Trophoblast cell (in vitro differentiated cells and primary cell): ENCODE data around the gene GPC3.

Source experiments
- DNase-seq, 2 donors: peaks; one replicate each; pipeline ENCODE4 v3.0.0-alpha.2; 2016
- H2AFZ ChIP-seq: 2 replicates; pipeline ENCODE4 v1.6.1; 2013; ENCODE audit warnings: low read length, moderate library complexity, mild to moderate bottlenecking; ENCODE audit not compliant: insufficient read depth, poor library complexity
- H2AK5ac ChIP-seq: 2 replicates; pipeline ENCODE4 v1.6.1; 2013; ENCODE audit warnings: mild to moderate bottlenecking, low read length
- H2BK120ac ChIP-seq: 2 replicates; pipeline ENCODE4 v1.6.1; 2013; ENCODE audit warnings: low read length, mild to moderate bottlenecking, moderate library complexity; ENCODE audit not compliant: insufficient read depth, poor library complexity
- H2BK12ac ChIP-seq: 2 replicates; pipeline ENCODE4 v1.6.1; 2013; ENCODE audit warnings: mild to moderate bottlenecking, low read length, moderate library complexity
- H2BK5ac ChIP-seq: 2 replicates; pipeline ENCODE4 v1.6.1; 2013; ENCODE audit warnings: low read length, low read depth, moderate library complexity, mild to moderate bottlenecking; ENCODE audit not compliant: poor library complexity
- H3K14ac ChIP-seq: 2 replicates; pipeline ENCODE4 v1.6.1; 2013; ENCODE audit warnings: mild to moderate bottlenecking, low read length
- H3K18ac ChIP-seq: 2 replicates; pipeline ENCODE4 v1.6.1; 2013; ENCODE audit warnings: mild to moderate bottlenecking, low read length
- H3K23ac ChIP-seq: 2 replicates; pipeline ENCODE4 v1.6.1; 2013; ENCODE audit warnings: low read length
- H3K27ac ChIP-seq: 2 replicates; pipeline ENCODE4 v1.5.1; 2013; ENCODE audit warnings: low read depth, mild to moderate bottlenecking, inconsistent platforms, low read length, moderate library complexity
- H3K27me3 ChIP-seq: 2 replicates; pipeline ENCODE4 v1.6.1; 2013; ENCODE audit warnings: inconsistent platforms, mild to moderate bottlenecking, low read length, moderate library complexity; ENCODE audit not compliant: insufficient read depth
- H3K36me3 ChIP-seq, 2 experiments: 1 replicate in 1 of 2; 2 replicates in 1 of 2; pipeline ENCODE4 v1.6.1; 2013; ENCODE audit warnings: low read length in 2 of 2, mild to moderate bottlenecking in 2 of 2, moderate library complexity in 1 of 2; ENCODE audit not compliant: insufficient read depth in 2 of 2, control insufficient read depth in 1 of 2
- H3K4ac ChIP-seq: 2 replicates; pipeline ENCODE4 v1.6.1; 2013; ENCODE audit warnings: low read depth, mild to moderate bottlenecking, low read length, moderate library complexity
- H3K4me1 ChIP-seq, 2 experiments: 1 replicate in 1 of 2; 2 replicates in 1 of 2; pipeline ENCODE4 v1.6.1; 2013; ENCODE audit warnings: low read length in 2 of 2, mild to moderate bottlenecking in 2 of 2, moderate library complexity in 1 of 2; ENCODE audit not compliant: insufficient read depth in 2 of 2, control insufficient read depth in 1 of 2
- H3K4me2 ChIP-seq: 2 replicates; pipeline ENCODE4 v1.6.1; 2013; ENCODE audit warnings: inconsistent platforms, mild to moderate bottlenecking, low read length, moderate library complexity
- H3K4me3 ChIP-seq: 2 replicates; pipeline ENCODE4 v1.5.1; 2013; ENCODE audit warnings: mild to moderate bottlenecking, low read depth, low read length, inconsistent platforms
- H3K79me1 ChIP-seq: one replicate; pipeline ENCODE4 v1.6.1; 2013; ENCODE audit warnings: low read length
- H3K79me2 ChIP-seq: 2 replicates; pipeline ENCODE4 v1.6.1; 2013; ENCODE audit warnings: low read length, mild to moderate bottlenecking; ENCODE audit not compliant: control insufficient read depth, insufficient read depth, poor library complexity
- H3K9ac ChIP-seq: 2 replicates; pipeline ENCODE4 v1.6.1; 2013; ENCODE audit warnings: mild to moderate bottlenecking, low read length
- H3K9me3 ChIP-seq: 2 replicates; pipeline ENCODE4 v1.6.1; 2013; ENCODE audit warnings: low read depth, mild to moderate bottlenecking, control low read depth, inconsistent platforms, low read length; ENCODE audit not compliant: insufficient read depth
- H4K12ac ChIP-seq: 2 replicates; pipeline ENCODE4 v1.6.1; 2013; ENCODE audit warnings: low read depth, mild to moderate bottlenecking, low read length, moderate library complexity
- H4K8ac ChIP-seq: 2 replicates; pipeline ENCODE4 v1.6.1; 2013; ENCODE audit warnings: low read depth, mild to moderate bottlenecking, low read length, moderate library complexity
- H4K91ac ChIP-seq: one replicate; pipeline ENCODE4 v1.6.1; 2013; ENCODE audit warnings: low read depth, mild to moderate bottlenecking, low read length, moderate library complexity
- WGBS: extraction: QIAGEN DNeasy Blood & Tissue Kit; methylation state at CpG from one replicate; pipeline ENCODE4 v1.1.7; 2013; ENCODE audit warnings: missing lambda C conversion rate; ENCODE audit not compliant: insufficient read length, insufficient coverage; ENCODE audit errors: extremely low coverage; 5-methylcytosine and 5-hydroxymethylcytosine counted together

The GPC3 gene

GRCh38 chrX:133939655-133940302, 45.6 kb downstream of the GPC3 start:
- H2BK12ac ChIP-seq = no peak overlapping the region
- no peak for DNase-seq
- no peaks in the 10 kb centered on the region for H3K4me1 ChIP-seq
- H2AK5ac ChIP-seq = no peak overlapping the region
- no peak overlapping the region for H4K91ac ChIP-seq
- H4K12ac ChIP-seq = no peak overlapping the region
- no peak overlapping the region for H2BK120ac ChIP-seq
- H2BK5ac ChIP-seq = no peak overlapping the region
- H3K79me1 ChIP-seq = no peaks in the 10 kb centered on the region
- no peak overlapping the region for H3K4me2 ChIP-seq
- no peaks in the 10 kb centered on the region for H3K79me2 ChIP-seq
- no peak overlapping the region for H3K9ac ChIP-seq
- no peak overlapping the region for H3K4me3 ChIP-seq
- H4K8ac ChIP-seq = no peak overlapping the region
- H3K4ac ChIP-seq = no peak overlapping the region
- H3K14ac ChIP-seq = no peak overlapping the region
- no peak overlapping the region for H3K27ac ChIP-seq
- no peaks in the 10 kb centered on the region for H3K9me3 ChIP-seq
- no CpG with 5 or more reads among the region's 2 CpGs for WGBS
- H3K23ac ChIP-seq = no peak overlapping the region
- no peaks in the 10 kb centered on the region for H3K36me3 ChIP-seq
- no peak overlapping the region for H2AFZ ChIP-seq
- no peak overlapping the region for H3K18ac ChIP-seq
- no peaks in the 10 kb centered on the region for H3K27me3 ChIP-seq

- Histone ChIP-seq H3K36me3 (no peaks in the 10 kb centered on the region), H3K27me3 (no peaks in the 10 kb centered on the region), H4K8ac (no peak overlapping the region), H3K9me3 (no peaks in the 10 kb centered on the region), H3K79me1 (no peaks in the 10 kb centered on the region), H2BK12ac (no peak overlapping the region), H3K27ac (no peak overlapping the region), H3K4me2 (no peak overlapping the region), H3K23ac (no peak overlapping the region), H4K91ac (no peak overlapping the region), H3K14ac (no peak overlapping the region), H3K79me2 (no peaks in the 10 kb centered on the region), H2BK120ac (no peak overlapping the region), H2AFZ (no peak overlapping the region), H4K12ac (no peak overlapping the region), H3K4me3 (no peak overlapping the region), H2AK5ac (no peak overlapping the region), H3K4me1 (no peaks in the 10 kb centered on the region), H3K18ac (no peak overlapping the region), H3K4ac (no peak overlapping the region), H2BK5ac (no peak overlapping the region), H3K9ac (no peak overlapping the region)
- no CpG with 5 or more reads among the region's 1 CpG for WGBS
- no peak for DNase-seq
Observed at GRCh38 chrX:133938530-133938929, 46.9 kb downstream of the GPC3 start.

GRCh38 chrX:133937022-133937421, 48.4 kb downstream of the GPC3 start:
- Histone ChIP-seq H3K4ac (no peak overlapping the region), H4K91ac (no peak overlapping the region), H3K18ac (no peak overlapping the region), H2BK5ac (no peak overlapping the region), H2AFZ (no peak overlapping the region), H3K4me3 (no peak overlapping the region), H2BK120ac (no peak overlapping the region), H4K12ac (no peak overlapping the region), H3K36me3 (no peaks in the 10 kb centered on the region), H3K9me3 (no peaks in the 10 kb centered on the region), H3K79me1 (no peaks in the 10 kb centered on the region), H3K4me1 (no peaks in the 10 kb centered on the region), H3K9ac (no peak overlapping the region), H2AK5ac (no peak overlapping the region), H3K14ac (no peak overlapping the region), H3K79me2 (no peaks in the 10 kb centered on the region), H3K27me3 (no peaks in the 10 kb centered on the region), H3K27ac (no peak overlapping the region), H3K23ac (no peak overlapping the region), H4K8ac (no peak overlapping the region), H3K4me2 (no peak overlapping the region), H2BK12ac (no peak overlapping the region)
- whole genome bisulfite sequencing = no CpG with 5 or more reads among the region's 3 CpGs
- DNase-seq = no peak

- Histone ChIP-seq H2BK120ac (no peak overlapping the region), H3K18ac (no peak overlapping the region), H3K79me2 (no peaks in the 10 kb centered on the region), H4K8ac (no peak overlapping the region), H4K91ac (no peak overlapping the region), H3K4ac (no peak overlapping the region), H3K4me3 (no peak overlapping the region), H3K27ac (no peak overlapping the region), H2AFZ (no peak overlapping the region), H3K23ac (no peak overlapping the region), H3K9ac (no peak overlapping the region), H3K79me1 (no peaks in the 10 kb centered on the region), H3K4me2 (no peak overlapping the region), H3K27me3 (no peaks in the 10 kb centered on the region), H3K36me3 (no peaks in the 10 kb centered on the region), H2AK5ac (no peak overlapping the region), H3K9me3 (no peaks in the 10 kb centered on the region), H3K14ac (no peak overlapping the region), H4K12ac (no peak overlapping the region), H2BK5ac (no peak overlapping the region), H3K4me1 (no peaks in the 10 kb centered on the region), H2BK12ac (no peak overlapping the region)
- no peak for DNase-seq
- no CpG with 5 or more reads among the region's 4 CpGs for WGBS
Observed at GRCh38 chrX:133935076-133935475, 50.3 kb downstream of the GPC3 start.
